Stimulated activated CD8-positive, alpha-beta memory T cell treated with anti-CD3 and anti-CD28 coated beads, Interleukin-2, amount 100 ng/mL, for 1 hour (primary cell): ENCODE data around the gene ELP2.
"Not testable (repeated sequence)": the region's sequence is repeated elsewhere in the genome, so short reads cannot be mapped to it uniquely, and the experiment has no call there.

Source experiments
- DNase-seq, 2 donors: peaks; one replicate each; pipeline ENCODE4 v3.0.0-alpha.2; 2020; ENCODE audit warnings: low read depth in 2 of 2

The ELP2 gene

GRCh38 chr18:36129300-36130038 is at the start of gene ELP2, which contains the start of gene SLC39A6:
Gene ELP2 (plus strand): TSS chr18:36129899. CDS start chr18:36129934, 35 bp downstream.
Gene SLC39A6 (minus strand): TSS chr18:36129340. CDS start chr18:36127007, 2,333 bp downstream.
- peak; percentile 92 to 94 for DNase-seq

- DNase-seq: not testable (repeated sequence)
Observed at GRCh38 chr18:36081118-36081517, 48.6 kb upstream of the ELP2 start.

GRCh38 chr18:36083729-36084128 is 46.0 kb upstream of the ELP2 start:
- DNase-seq: no peak

- no peak for DNase-seq
Observed at GRCh38 chr18:36085195-36085594, 44.5 kb upstream of the ELP2 start.

GRCh38 chr18:36086186-36086585 is 43.5 kb upstream of the ELP2 start:
- DNase-seq: no peak

GRCh38 chr18:36088256-36088655 is 41.4 kb upstream of the ELP2 start:
- DNase-seq: no peak

- no peak for DNase-seq
Observed at GRCh38 chr18:36089001-36089400, 40.7 kb upstream of the ELP2 start.

- not testable (repeated sequence) for DNase-seq
Observed at GRCh38 chr18:36092116-36092515, 37.6 kb upstream of the ELP2 start.

GRCh38 chr18:36094431-36094830 is 35.3 kb upstream of the ELP2 start:
- DNase-seq: no peak

- no peak for DNase-seq
Observed at GRCh38 chr18:36095936-36096519, 33.7 kb upstream of the ELP2 start.

GRCh38 chr18:36096955-36097354 is 32.7 kb upstream of the ELP2 start:
- DNase-seq: no peak

- DNase-seq: no peak
Observed at GRCh38 chr18:36099311-36099710, 30.4 kb upstream of the ELP2 start.

- DNase-seq: no peak
Observed at GRCh38 chr18:36101943-36102342, 27.8 kb upstream of the ELP2 start.

- DNase-seq: no peak
Observed at GRCh38 chr18:36104749-36105148, 24.9 kb upstream of the ELP2 start.

- no peak for DNase-seq
Observed at GRCh38 chr18:36107477-36107876, 22.2 kb upstream of the ELP2 start.

GRCh38 chr18:36108196-36108595 is 21.5 kb upstream of the ELP2 start:
- no peak for DNase-seq

GRCh38 chr18:36108601-36109000 is 21.1 kb upstream of the ELP2 start:
- no peak for DNase-seq

GRCh38 chr18:36109737-36110136 is 20.0 kb upstream of the ELP2 start:
- no peak for DNase-seq

- DNase-seq: no peak
Observed at GRCh38 chr18:36112302-36112701, 17.4 kb upstream of the ELP2 start.

GRCh38 chr18:36114251-36114650 is 15.4 kb upstream of the ELP2 start:
- no peak for DNase-seq

- no peak for DNase-seq
Observed at GRCh38 chr18:36114738-36115137, 15.0 kb upstream of the ELP2 start.

GRCh38 chr18:36116771-36117170 is 12.9 kb upstream of the ELP2 start:
- DNase-seq: not testable (repeated sequence)

- DNase-seq: no peak
Observed at GRCh38 chr18:36120297-36120696, 9.4 kb upstream of the ELP2 start.
